GM08714 (cell line): ENCODE data around the gene OSBPL2.

ENCODE experiments used
- H3K4me3 ChIP-seq: fragments of 200-500 bp; sonication (Bioruptor generic); 2 replicates; pipeline ENCODE4 v1.5.1; 2014; ENCODE audit warnings: mild to moderate bottlenecking, low read length, inconsistent platforms
- ZNF274 ChIP-seq: IDR thresholded peaks from 2 replicates; pipeline ENCODE4 v1.6.1; 2012; ENCODE audit warnings: mild to moderate bottlenecking, low read depth, low read length

The OSBPL2 gene

DNA sequence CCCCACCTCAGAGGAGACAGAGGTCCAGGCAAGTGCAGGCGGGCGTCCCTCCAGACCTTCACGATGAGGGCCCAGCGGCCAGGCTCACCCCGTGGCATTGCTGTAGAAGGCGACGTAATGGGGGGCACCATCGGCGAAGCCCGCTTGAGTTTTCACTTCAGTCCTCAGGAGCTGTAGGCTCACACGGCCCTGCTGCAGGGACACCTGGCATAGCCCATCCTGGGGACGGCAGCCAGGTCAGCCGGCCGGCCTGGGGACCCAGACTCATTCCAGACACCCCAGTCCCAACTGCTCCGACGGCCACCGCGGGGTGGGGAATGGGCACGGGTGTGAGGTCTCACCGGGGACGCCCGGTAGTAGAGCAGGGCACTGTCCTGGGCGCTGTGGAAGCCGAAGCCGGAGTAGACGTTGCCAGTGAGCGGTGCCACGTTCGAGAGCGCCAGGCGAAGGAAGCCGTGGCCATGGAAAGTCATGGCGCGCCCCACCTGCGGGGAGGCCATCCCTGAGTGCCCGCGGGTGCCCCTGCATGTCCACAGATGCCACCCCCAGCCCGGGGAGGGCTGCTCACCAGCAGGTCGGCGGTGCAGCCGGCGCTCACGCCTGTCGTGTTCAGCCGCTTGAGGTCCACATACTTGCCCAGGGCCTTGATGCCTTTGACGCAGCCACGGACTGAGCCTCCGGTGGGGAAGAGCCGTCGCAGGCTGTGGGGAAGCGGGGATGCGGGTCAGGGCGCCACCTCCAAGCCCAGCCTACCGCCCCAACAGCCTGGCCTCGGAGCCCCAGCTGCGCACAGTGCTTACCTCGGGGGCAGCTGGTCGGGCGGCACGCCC lies 73.7 kb downstream of the OSBPL2 start:
- H3K4me3 ChIP-seq: no peak overlapping the region
- TF ChIP-seq ZNF274: no peak

DNA sequence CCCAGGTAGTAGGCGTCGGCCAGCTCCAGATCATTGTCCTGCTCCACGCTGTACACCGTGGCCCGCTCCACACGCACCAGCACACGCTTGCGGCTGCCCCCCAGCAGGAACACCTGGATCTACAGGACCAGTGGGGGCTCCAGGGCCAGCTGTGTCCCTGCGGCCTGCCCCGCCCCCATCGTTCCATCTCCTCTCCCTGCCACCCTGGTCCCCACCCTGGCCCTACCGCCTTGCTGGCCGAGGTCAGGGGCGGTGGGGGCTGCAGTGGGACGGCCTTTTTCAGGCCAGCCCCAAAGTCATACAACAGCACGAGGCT lies 74.3 kb downstream of the OSBPL2 start:
- no peak for TF ChIP-seq ZNF274
- no peak overlapping the region for H3K4me3 ChIP-seq

DNA sequence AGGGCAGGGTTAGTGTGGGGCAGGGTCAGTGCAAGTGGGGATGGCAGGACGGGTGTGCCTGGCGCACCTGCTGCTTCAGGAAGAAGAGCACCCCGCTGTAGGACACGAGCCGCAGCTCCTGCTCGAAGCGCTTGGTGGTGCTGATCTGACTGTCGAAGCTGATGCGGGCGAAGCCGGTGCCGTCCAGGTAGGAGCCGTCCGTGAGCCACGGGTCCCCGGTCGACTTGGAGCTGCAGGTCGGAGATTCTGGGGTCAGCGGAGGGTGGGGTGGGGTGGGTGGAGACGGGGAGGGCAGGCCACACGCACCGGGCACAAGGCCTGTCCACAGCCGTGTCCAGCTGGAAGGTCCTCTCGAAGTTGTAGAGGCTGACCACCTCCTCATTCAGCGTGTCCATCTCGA lies 74.7 kb downstream of the OSBPL2 start:
- TF ChIP-seq ZNF274: no peak
- H3K4me3 ChIP-seq: no peak overlapping the region

- no peak for TF ChIP-seq ZNF274
- no peak overlapping the region for H3K4me3 ChIP-seq
Measured at GRCh38 chr20:62313460-62314338, 75.4 kb downstream of the OSBPL2 start.

DNA sequence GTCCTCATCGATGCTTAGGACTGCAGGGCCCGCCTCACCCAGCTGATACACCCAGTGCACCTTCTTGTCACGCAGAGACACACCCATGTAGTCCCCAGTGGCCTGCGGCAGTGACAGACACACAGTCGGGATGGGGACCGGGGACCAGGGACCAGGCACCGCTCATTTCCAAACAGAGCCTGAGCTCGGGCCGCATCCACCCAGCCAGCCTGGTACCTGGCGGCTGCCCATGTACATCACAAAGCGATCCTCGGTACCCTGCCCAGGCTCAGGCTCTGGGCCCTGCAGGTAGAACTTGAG lies 76.0 kb downstream of the OSBPL2 start:
- H3K4me3 ChIP-seq: no peak overlapping the region

DNA sequence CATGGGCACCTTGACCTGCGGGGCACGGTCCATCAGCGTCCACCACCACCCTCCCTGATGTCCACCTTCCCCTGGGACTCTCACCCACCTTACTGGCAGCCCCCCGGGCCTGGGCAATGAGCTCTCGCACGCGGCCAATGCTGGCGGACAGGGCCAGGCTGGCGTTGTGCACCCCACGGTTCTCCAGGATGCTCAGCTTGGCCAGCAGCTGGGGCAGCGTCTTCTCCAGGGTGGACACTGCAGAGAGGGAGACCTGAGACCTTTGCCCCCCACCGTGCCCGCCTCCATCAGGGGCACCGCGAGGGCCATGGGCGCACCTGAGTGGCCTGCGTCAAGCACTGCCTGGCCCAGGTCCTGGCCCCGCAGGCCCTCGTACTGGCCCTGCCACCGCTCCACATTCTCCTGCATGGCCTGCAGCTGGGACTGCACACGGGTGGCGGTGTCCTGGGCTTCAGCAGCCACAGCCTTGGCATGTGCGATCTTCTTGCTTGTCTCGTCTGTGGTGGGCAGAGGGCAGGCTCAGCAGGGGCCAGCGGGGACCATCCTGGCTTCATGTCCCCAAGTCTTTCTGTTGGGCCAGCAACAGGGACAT lies 76.5 kb downstream of the OSBPL2 start:
- H3K4me3 ChIP-seq: no peak overlapping the region
- TF ChIP-seq ZNF274: no peak

More for the DNA sequence above, 76.0 kb downstream of the OSBPL2 start:
- no peak for TF ChIP-seq ZNF274

DNA sequence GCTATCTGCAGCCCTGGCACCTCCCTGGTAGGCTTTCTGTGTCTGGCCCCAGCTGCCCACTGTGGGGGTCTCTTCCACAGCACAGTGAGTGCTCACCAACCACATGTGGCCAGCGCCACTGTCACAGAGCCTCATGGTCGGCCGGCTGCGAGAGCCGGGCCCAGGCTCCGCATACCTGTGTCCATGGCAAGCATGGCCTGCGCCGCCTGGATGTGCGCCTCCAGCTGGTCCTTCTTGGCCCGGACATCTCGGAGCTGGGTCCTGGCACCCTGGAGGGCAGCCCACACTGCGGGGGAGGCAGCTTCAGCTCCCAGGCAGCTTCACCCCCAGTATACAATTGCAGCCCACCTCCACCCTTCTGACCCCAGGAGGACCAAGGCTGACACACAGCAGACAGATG lies 77.5 kb downstream of the OSBPL2 start:
- TF ChIP-seq ZNF274: no peak
- H3K4me3 ChIP-seq: no peak overlapping the region

DNA sequence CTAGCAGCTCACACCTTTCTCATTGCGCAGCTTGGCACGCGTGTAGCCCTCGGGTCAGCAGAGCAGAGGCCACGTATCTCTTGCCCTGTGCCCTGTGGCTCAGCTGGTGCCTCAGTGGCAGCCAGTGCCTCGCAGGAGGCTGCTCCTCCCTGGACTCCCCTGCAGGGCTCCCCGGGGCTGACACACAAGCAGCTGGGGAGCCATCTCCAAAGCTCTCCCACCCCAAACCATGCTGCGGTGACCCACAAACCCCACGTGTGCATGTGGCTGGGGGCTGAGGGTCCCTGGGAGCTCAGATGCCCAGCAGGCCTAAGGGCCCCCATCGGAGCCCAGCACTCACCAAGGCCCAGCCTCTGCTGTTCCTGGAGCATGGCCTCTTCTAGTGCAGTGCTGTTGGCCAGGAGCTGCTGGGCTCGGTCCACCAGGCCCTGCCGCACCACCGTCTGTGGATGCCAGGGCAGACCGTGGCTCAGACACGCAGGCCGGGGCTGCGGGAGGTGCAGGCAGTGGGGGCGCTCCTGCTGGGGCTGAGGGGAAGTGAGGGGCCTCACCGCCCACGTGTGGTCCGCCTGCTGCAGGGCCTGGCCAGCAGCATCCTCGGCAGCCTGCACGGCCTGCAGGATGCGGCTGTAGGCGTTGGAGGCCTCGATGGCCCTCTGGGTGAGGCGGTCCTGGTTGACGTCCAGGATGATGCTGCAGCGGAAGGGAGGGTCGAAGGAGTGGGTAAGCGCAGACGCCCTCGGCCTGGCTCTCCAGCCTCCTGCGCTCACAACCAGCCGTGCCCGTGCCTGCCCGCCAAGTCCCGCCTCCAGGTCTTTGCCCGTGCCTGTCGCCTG lies 78.2 kb downstream of the OSBPL2 start:
- TF ChIP-seq ZNF274: no peak
- H3K4me3 ChIP-seq: no peak overlapping the region

GRCh38 chr20:62317167-62317655 lies 78.9 kb downstream of the OSBPL2 start:
- no peak for TF ChIP-seq ZNF274
- H3K4me3 ChIP-seq: no peak overlapping the region

GRCh38 chr20:62318400-62319345 lies 80.4 kb downstream of the OSBPL2 start:
- no peak for TF ChIP-seq ZNF274
- H3K4me3 ChIP-seq: no peak overlapping the region

- TF ChIP-seq ZNF274: no peak
Measured at GRCh38 chr20:62319346-62319909, 81.1 kb downstream of the OSBPL2 start.

GRCh38 chr20:62320581-62321354 lies 82.4 kb downstream of the OSBPL2 start:
- no peak overlapping the region for H3K4me3 ChIP-seq
- TF ChIP-seq ZNF274: no peak

More at GRCh38 chr20:62319346-62319909, 81.1 kb downstream of the OSBPL2 start:
- H3K4me3 ChIP-seq: no peak overlapping the region
